Panc1 (cell line): ENCODE data around the gene CBX2. TPM values are rescaled to one million over a fixed set of nuclear protein-coding genes. Genes with fewer than 3 reads are reported as not detected.
A peak's percentile ranks its signal among the peaks of the same experiment; 100 is the strongest.
"Not testable (repeated sequence)": the region's sequence is repeated elsewhere in the genome, so short reads cannot be mapped to it uniquely, and the experiment has no call there.

Experiments
- ATAC-seq: fragments of 200-7000 bp; cut with Tn5 transposase; 2 replicates; pipeline ENCODE4 v1.9.1; 2020; ENCODE audit warnings: mild to moderate bottlenecking, moderate library complexity
- BruUV-seq: library from RNA; stranded (reverse); fragments of 400-500 nt; replicated peaks from 2 replicates; lab custom pipeline; 2021; lab: Mats Ljungman, UMichigan
- CTCF ChIA-PET: fragments of 300-600 bp; sonication (Branson Sonifier 250); formaldehyde crosslinking; loops from one replicate; lab custom pipeline; 2022; ENCODE audit warnings: antibody characterized with exemption; lab: Charles Lee
- POLR2A ChIA-PET: fragments of 300-600 bp; sonication (Branson Sonifier 250); formaldehyde crosslinking; loops from one replicate; lab custom pipeline; 2022; ENCODE audit warnings: antibody characterized with exemption; lab: Charles Lee
- DNase-seq: peaks from one replicate; pipeline ENCODE4 v3.0.0-alpha.2; 2010; ENCODE audit warnings: low read depth, low spot score
- H3K27ac ChIP-seq: 2 replicates; pipeline ENCODE4 v1.5.1; 2011; ENCODE audit warnings: mild to moderate bottlenecking, low read length, inconsistent platforms
- H3K27me3 ChIP-seq: fragments of 200-500 bp; sonication (Bioruptor generic); 2 replicates; pipeline ENCODE4 v1.6.0; 2014; ENCODE audit warnings: low read length, inconsistent platforms; ENCODE audit not compliant: control insufficient read depth, insufficient read depth
- H3K36me3 ChIP-seq: fragments of 200-500 bp; sonication (Bioruptor generic); 2 replicates; pipeline ENCODE4 v1.5.1; 2014; ENCODE audit warnings: inconsistent platforms, mild to moderate bottlenecking, low read length, moderate library complexity; ENCODE audit not compliant: control insufficient read depth, insufficient read depth
- H3K4me1 ChIP-seq: 2 replicates; pipeline ENCODE4 v1.5.1; 2011; ENCODE audit warnings: inconsistent platforms, mild to moderate bottlenecking, low read length, moderate library complexity; ENCODE audit not compliant: control insufficient read depth, insufficient read depth
- H3K4me3 ChIP-seq, 2 experiments: 2 replicates each; pipeline ENCODE4 v1.5.1; 2011 to 2012; ENCODE audit warnings: low read depth in 2 of 2, low read length in 2 of 2, mild to moderate bottlenecking in 2 of 2, inconsistent platforms in 1 of 2, moderate library complexity in 1 of 2
- H3K9me3 ChIP-seq: fragments of 200-500 bp; sonication (Bioruptor generic); 2 replicates; pipeline ENCODE4 v1.5.1; 2014; ENCODE audit warnings: low read depth, mild to moderate bottlenecking, inconsistent platforms, low read length, moderate library complexity; ENCODE audit not compliant: control insufficient read depth, insufficient read depth
- CTCF ChIP-seq: fragments of 450-650 bp; IDR thresholded peaks from 2 replicates; pipeline ENCODE4 v1.5.1; 2017; ENCODE audit warnings: mild to moderate bottlenecking
- POLR2AphosphoS5 ChIP-seq: IDR thresholded peaks from 2 replicates; pipeline ENCODE4 v1.6.1; 2012; ENCODE audit warnings: mild to moderate bottlenecking, low read depth, low read length, moderate library complexity
- SIN3A ChIP-seq: IDR thresholded peaks from 2 replicates; pipeline ENCODE4 v1.6.1; 2012; ENCODE audit warnings: low read depth, mild to moderate bottlenecking, low read length, moderate library complexity, borderline replicate concordance; ENCODE audit not compliant: insufficient read depth
- TCF7L2 ChIP-seq: IDR thresholded peaks from 2 replicates; pipeline ENCODE4 v1.6.1; 2011; ENCODE audit warnings: mild to moderate bottlenecking, low read depth, low read length, inconsistent platforms
- in situ Hi-C: cut with HindIII; loops from 2 replicates; pipeline ENCODE4 v1.10.0; 2016; ENCODE audit warnings: low sequenced_read_pairs, low pct_unique_long_range_greater_than_20kb
- intact Hi-C: fragments of 100-400 bp; cut with micrococcal nuclease; formaldehyde crosslinking; loops from one replicate; pipeline ENCODE4 v1.10.0; 2022; ENCODE audit not compliant: unreplicated experiment
- total RNA-seq: library from RNA; stranded (reverse); gene quantifications from one replicate; pipeline ENCODE4 v1.2.1, GENCODE V29; 2021; ENCODE audit not compliant: unreplicated experiment
- TF ChIP-seq, protein P1 (sequence below), 2 experiments: IDR thresholded peaks; 2 replicates each; pipeline ENCODE4 v1.6.1; 2011 to 2012; ENCODE audit warnings: low read depth in 2 of 2, control low read depth in 1 of 2, low read length in 1 of 2, mild to moderate bottlenecking in 1 of 2, moderate library complexity in 1 of 2; ENCODE audit not compliant: insufficient read depth in 1 of 2

CBX2 gene
- total RNA-seq, 1 experiment from 2014 or later, result 9.0 TPM

GRCh38 chr17:79772726-79773125, 5.2 kb upstream of the CBX2 start:
- BruUV-seq, POLR2A ChIA-PET, H3K36me3 ChIP-seq, in situ Hi-C loops, H3K27ac ChIP-seq, intact Hi-C loops, CTCF ChIA-PET, H3K4me3 ChIP-seq, DNase-seq, ATAC-seq, H3K9me3 ChIP-seq: not testable (repeated sequence)
- Histone ChIP-seq H3K27me3 (peaks cover 18% of the 10 kb centered on the region), H3K4me1 (peaks cover 13% of the 10 kb centered on the region)

GRCh38 chr17:79774561-79774975, 3.4 kb upstream of the CBX2 start:
- intact Hi-C loops, result no loop called here
- peaks cover 3% of the 10 kb centered on the region; the same call in 1 of the 2 replicates for H3K36me3 ChIP-seq
- no peaks in the 10 kb centered on the region for H3K9me3 ChIP-seq
- ATAC-seq (0 out of 2 replicates have a peak, but pooled peaks have one; percentile 13), DNase-seq (no peak)
- BruUV-seq, result no TSS peak
- H3K27ac ChIP-seq, result no peak overlapping the region
- ChIA-PET POLR2A (no interaction called here), CTCF (interaction anchor here (1.1 kb wide), 1 partner anchor 29 kb away, joined by 3 read pairs; no protein-coding TSS in a partner anchor)
- no peak overlapping the region for H3K4me3 ChIP-seq
- TF ChIP-seq, protein P1, sequence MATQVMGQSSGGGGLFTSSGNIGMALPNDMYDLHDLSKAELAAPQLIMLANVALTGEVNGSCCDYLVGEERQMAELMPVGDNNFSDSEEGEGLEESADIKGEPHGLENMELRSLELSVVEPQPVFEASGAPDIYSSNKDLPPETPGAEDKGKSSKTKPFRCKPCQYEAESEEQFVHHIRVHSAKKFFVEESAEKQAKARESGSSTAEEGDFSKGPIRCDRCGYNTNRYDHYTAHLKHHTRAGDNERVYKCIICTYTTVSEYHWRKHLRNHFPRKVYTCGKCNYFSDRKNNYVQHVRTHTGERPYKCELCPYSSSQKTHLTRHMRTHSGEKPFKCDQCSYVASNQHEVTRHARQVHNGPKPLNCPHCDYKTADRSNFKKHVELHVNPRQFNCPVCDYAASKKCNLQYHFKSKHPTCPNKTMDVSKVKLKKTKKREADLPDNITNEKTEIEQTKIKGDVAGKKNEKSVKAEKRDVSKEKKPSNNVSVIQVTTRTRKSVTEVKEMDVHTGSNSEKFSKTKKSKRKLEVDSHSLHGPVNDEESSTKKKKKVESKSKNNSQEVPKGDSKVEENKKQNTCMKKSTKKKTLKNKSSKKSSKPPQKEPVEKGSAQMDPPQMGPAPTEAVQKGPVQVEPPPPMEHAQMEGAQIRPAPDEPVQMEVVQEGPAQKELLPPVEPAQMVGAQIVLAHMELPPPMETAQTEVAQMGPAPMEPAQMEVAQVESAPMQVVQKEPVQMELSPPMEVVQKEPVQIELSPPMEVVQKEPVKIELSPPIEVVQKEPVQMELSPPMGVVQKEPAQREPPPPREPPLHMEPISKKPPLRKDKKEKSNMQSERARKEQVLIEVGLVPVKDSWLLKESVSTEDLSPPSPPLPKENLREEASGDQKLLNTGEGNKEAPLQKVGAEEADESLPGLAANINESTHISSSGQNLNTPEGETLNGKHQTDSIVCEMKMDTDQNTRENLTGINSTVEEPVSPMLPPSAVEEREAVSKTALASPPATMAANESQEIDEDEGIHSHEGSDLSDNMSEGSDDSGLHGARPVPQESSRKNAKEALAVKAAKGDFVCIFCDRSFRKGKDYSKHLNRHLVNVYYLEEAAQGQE (IDR thresholded peaks at IDR 0.05; ENCODE audit: insufficient read depth in 1 of 2, low read depth in 2 of 2, low read length in 1 of 2), result no peak
- TF ChIP-seq POLR2AphosphoS5, result no peak
- TF ChIP-seq CTCF, result no peak
- no peak for TF ChIP-seq SIN3A
- no peak for TF ChIP-seq TCF7L2
- in situ Hi-C loops, result no loop called here
- peaks cover 20% of the 10 kb centered on the region for H3K4me1 ChIP-seq
- H3K27me3 ChIP-seq, result peaks cover 18% of the 10 kb centered on the region

DNA sequence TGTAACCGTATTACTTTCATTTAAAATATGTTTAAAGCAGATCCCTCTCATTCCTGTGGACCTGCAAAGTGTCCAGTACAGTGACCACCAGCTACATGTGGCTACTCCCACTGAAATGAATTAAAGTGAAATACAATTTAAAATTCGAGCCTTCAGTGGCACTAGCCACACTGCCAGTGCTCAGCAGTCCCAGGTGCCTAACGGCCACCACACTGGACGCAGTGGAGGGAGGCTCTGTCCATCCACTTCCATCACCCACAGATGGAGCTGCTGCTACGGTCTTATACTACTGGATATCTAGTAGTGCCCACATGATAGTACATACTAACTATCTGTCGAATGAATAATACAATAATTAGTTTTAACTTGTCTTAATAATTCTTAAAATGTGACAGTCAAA, 2.3 kb upstream of the CBX2 start:
- H3K36me3 ChIP-seq, result peaks cover 3% of the 10 kb centered on the region; the same call in 1 of the 2 replicates
- DNase-seq, result no peak
- in situ Hi-C loops (loop anchor here (25.0 kb wide), 1 partner anchor 212 kb away; no protein-coding TSS in a partner anchor), intact Hi-C loops (no loop called here)
- TF ChIP-seq, protein P1 (IDR thresholded peaks at IDR 0.05; ENCODE audit: insufficient read depth in 1 of 2, low read depth in 2 of 2, low read length in 1 of 2), result no peak
- TF ChIP-seq TCF7L2, result no peak
- TF ChIP-seq SIN3A, result no peak
- TF ChIP-seq CTCF, result no peak
- no peak for TF ChIP-seq POLR2AphosphoS5
- no peak for ATAC-seq
- ChIA-PET POLR2A (interaction anchor here (0.5 to 0.6 kb wide), 2 partner anchors 144 to 462 kb away, joined by 3 to 5 read pairs; no protein-coding TSS in a partner anchor), CTCF (interaction anchor here (0.5 to 0.6 kb wide), 2 partner anchors 112 to 294 kb away, joined by 3 read pairs; no protein-coding TSS in a partner anchor)
- H3K9me3 ChIP-seq, result no peaks in the 10 kb centered on the region
- peaks cover 20% of the 10 kb centered on the region for H3K4me1 ChIP-seq
- H3K27me3 ChIP-seq, result peaks cover 18% of the 10 kb centered on the region
- BruUV-seq, result no TSS peak
- H3K27ac ChIP-seq, result no peak overlapping the region
- no peak overlapping the region for H3K4me3 ChIP-seq
